Measurements from ENCODE around the gene PCDHGB7.
"Not testable (repeated sequence)": the region's sequence is repeated elsewhere in the genome, so short reads cannot be mapped to it uniquely, and the experiment has no call there.

The PCDHGB7 gene

GRCh38 chr5:141417494-141418172 lies at the start of gene PCDHGB7:
TSS of gene PCDHGB7 (plus strand) at chr5:141417677. CDS start at chr5:141417860, 183 bp downstream.
- DNase-seq (ENCODE audit: low read depth): not testable (repeated sequence)

- DNase-seq (ENCODE audit: low read depth): no peak
Observed at GRCh38 chr5:141369994-141370848, 47.3 kb upstream of the PCDHGB7 start, which contains the start of gene PCDHGB3. TSS of gene PCDHGB3 (plus strand) at chr5:141370242. CDS start at chr5:141370395, 153 bp downstream.

GRCh38 chr5:141371572-141372475 lies 45.7 kb upstream of the PCDHGB7 start:
- DNase-seq (ENCODE audit: low read depth): no peak

- no peak for DNase-seq (ENCODE audit: low read depth)
Observed at GRCh38 chr5:141373673-141374317, 43.7 kb upstream of the PCDHGB7 start, which contains the start of gene PCDHGA6. TSS of gene PCDHGA6 (plus strand) at chr5:141373891. CDS start at chr5:141374084, 193 bp downstream.

- no peak for DNase-seq (ENCODE audit: low read depth)
Observed at GRCh38 chr5:141374627-141375026, 42.9 kb upstream of the PCDHGB7 start.

GRCh38 chr5:141375444-141376155 lies 41.9 kb upstream of the PCDHGB7 start:
- DNase-seq (ENCODE audit: low read depth): not testable (repeated sequence)

- no peak for DNase-seq (ENCODE audit: low read depth)
Observed at GRCh38 chr5:141382469-141383294, 34.8 kb upstream of the PCDHGB7 start, which contains the start of gene PCDHGA7. TSS of gene PCDHGA7 (plus strand) at chr5:141382742. CDS start at chr5:141382900, 158 bp downstream.

GRCh38 chr5:141383345-141383744 lies 34.1 kb upstream of the PCDHGB7 start:
- no peak for DNase-seq (ENCODE audit: low read depth)

GRCh38 chr5:141384471-141385267 lies 32.8 kb upstream of the PCDHGB7 start:
- DNase-seq (ENCODE audit: low read depth): no peak

- DNase-seq (ENCODE audit: low read depth): not testable (repeated sequence)
Observed at GRCh38 chr5:141387557-141388311, 29.7 kb upstream of the PCDHGB7 start, which contains the start of gene PCDHGB4. TSS of gene PCDHGB4 (plus strand) at chr5:141387698. CDS start at chr5:141387885, 187 bp downstream.

GRCh38 chr5:141388661-141389060 lies 28.8 kb upstream of the PCDHGB7 start:
- DNase-seq (ENCODE audit: low read depth): no peak

GRCh38 chr5:141389153-141390042 lies 28.1 kb upstream of the PCDHGB7 start:
- no peak for DNase-seq (ENCODE audit: low read depth)

- no peak for DNase-seq (ENCODE audit: low read depth)
Observed at GRCh38 chr5:141392429-141393198, 24.9 kb upstream of the PCDHGB7 start, which contains the start of gene PCDHGA8. TSS of gene PCDHGA8 (plus strand) at chr5:141392633. CDS start at chr5:141392814, 181 bp downstream.

- DNase-seq (ENCODE audit: low read depth): no peak
Observed at GRCh38 chr5:141393267-141393666, 24.2 kb upstream of the PCDHGB7 start.

- DNase-seq (ENCODE audit: low read depth): not testable (repeated sequence)
Observed at GRCh38 chr5:141394401-141395187, 22.9 kb upstream of the PCDHGB7 start.

All from stimulated activated CD8-positive, alpha-beta memory T cell treated with anti-CD3 and anti-CD28 coated beads, Interleukin-4, amount 100 ng/mL, for 24 hours (primary cell).